Measurements from ENCODE around the gene PLA2G12A. TPM values are rescaled to one million over a fixed set of nuclear protein-coding genes. Genes with fewer than 3 reads are reported as not detected.
"Not testable (repeated sequence)": the region's sequence is repeated elsewhere in the genome, so short reads cannot be mapped to it uniquely, and the experiment has no call there.

PLA2G12A gene
- total RNA-seq, 1 experiment from 2014 or later = 20.7 TPM

DNA sequence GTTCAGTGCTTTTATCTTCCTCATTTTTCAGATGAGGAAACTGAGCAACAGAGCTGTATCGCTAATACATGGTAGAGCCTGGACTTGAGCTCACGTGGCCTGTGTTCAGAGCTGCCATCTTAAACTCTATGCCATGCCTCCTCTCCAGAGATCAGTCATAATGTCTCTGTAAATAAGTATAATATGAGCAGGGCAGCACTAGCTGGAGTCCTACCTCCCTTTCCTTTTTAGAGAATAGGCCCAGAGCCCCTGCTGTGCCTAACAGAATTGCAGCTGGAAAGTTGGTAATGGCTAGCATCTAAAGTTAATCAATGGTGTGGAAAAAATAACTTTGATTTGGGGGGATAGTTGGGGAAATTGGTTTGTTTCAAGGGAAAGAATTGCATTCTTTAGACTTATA, 47.0 kb downstream of the PLA2G12A start:
- TF ChIP-seq CTCF (IDR thresholded peaks at IDR 0.05) = no peak
- no peak for TF ChIP-seq POLR2AphosphoS5 (IDR thresholded peaks at IDR 0.05; ENCODE audit: low read depth, low read length)
- TF ChIP-seq SIN3A (IDR thresholded peaks at IDR 0.05; ENCODE audit: borderline replicate concordance, insufficient read depth, low read depth, low read length) = no peak
- TF ChIP-seq TCF7L2 (IDR thresholded peaks at IDR 0.05; ENCODE audit: low read depth, low read length) = no peak
- no peak for TF ChIP-seq REST (IDR thresholded peaks at IDR 0.05; ENCODE audit: insufficient read depth in 1 of 2, low read depth in 2 of 2, low read length in 1 of 2)
- Histone ChIP-seq H3K9me3 (ENCODE audit: control insufficient read depth, insufficient read depth, low read depth, low read length) (no peaks in the 10 kb centered on the region), H3K27ac (ENCODE audit: low read length) (no peak overlapping the region), H3K36me3 (ENCODE audit: control insufficient read depth, insufficient read depth, low read length) (no peaks in the 10 kb centered on the region; the same call in 1 of the 2 replicates), H3K4me1 (ENCODE audit: control insufficient read depth, insufficient read depth, low read length) (no peaks in the 10 kb centered on the region), H3K4me3 (ENCODE audit: low read depth in 2 of 2, low read length in 2 of 2) (no peak overlapping the region), H3K27me3 (ENCODE audit: control insufficient read depth, insufficient read depth, low read length) (no peaks in the 10 kb centered on the region)
- ChIA-PET POLR2A (no interaction called here), CTCF (no interaction called here)
- in situ Hi-C loops (cut with HindIII; ENCODE audit: low pct_unique_long_range_greater_than_20kb, low sequenced_read_pairs) = no loop called here
- intact Hi-C loops (cut with micrococcal nuclease; ENCODE audit: unreplicated experiment) = no loop called here
- DNase-seq (ENCODE audit: low read depth, low spot score) (no peak), ATAC-seq (no peak)
- no TSS peak for BruUV-seq (replicated peaks)

GRCh38 chr4:109678925-109679324, 50.9 kb downstream of the PLA2G12A start:
- BruUV-seq (replicated peaks); in situ Hi-C loops (cut with HindIII; ENCODE audit: low pct_unique_long_range_greater_than_20kb, low sequenced_read_pairs); H3K9me3 ChIP-seq (ENCODE audit: control insufficient read depth, insufficient read depth, low read depth, low read length); H3K36me3 ChIP-seq (ENCODE audit: control insufficient read depth, insufficient read depth, low read length); H3K27ac ChIP-seq (ENCODE audit: low read length); H3K27me3 ChIP-seq (ENCODE audit: control insufficient read depth, insufficient read depth, low read length); POLR2A ChIA-PET; H3K4me3 ChIP-seq (ENCODE audit: low read depth in 2 of 2, low read length in 2 of 2); DNase-seq (ENCODE audit: low read depth, low spot score); CTCF ChIA-PET; H3K4me1 ChIP-seq (ENCODE audit: control insufficient read depth, insufficient read depth, low read length); ATAC-seq; intact Hi-C loops (cut with micrococcal nuclease; ENCODE audit: unreplicated experiment): not testable (repeated sequence)

DNA sequence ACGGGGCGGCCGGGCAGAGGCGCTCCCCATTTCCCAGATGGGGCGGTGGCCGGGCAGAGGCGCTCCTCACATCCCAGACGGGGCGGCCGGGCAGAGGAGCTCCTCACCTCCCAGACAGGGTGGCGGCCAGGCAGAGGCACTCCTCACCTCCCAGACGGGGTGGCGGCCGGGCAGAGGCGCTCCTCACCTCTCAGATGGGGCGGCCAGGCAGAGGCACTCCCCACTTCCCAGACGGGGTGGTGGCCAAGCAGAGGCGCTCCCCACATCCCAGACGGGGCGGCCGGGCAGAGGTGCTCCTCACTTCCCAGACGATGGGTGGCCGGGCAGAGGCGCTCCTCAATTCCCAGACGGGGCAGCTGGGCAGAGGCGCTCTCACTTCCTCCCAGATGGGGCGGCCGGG, 51.4 kb downstream of the PLA2G12A start:
- DNase-seq (ENCODE audit: low read depth, low spot score); CTCF ChIA-PET; H3K9me3 ChIP-seq (ENCODE audit: control insufficient read depth, insufficient read depth, low read depth, low read length); intact Hi-C loops (cut with micrococcal nuclease; ENCODE audit: unreplicated experiment); ATAC-seq; H3K27ac ChIP-seq (ENCODE audit: low read length); POLR2A ChIA-PET; H3K4me1 ChIP-seq (ENCODE audit: control insufficient read depth, insufficient read depth, low read length); H3K27me3 ChIP-seq (ENCODE audit: control insufficient read depth, insufficient read depth, low read length); in situ Hi-C loops (cut with HindIII; ENCODE audit: low pct_unique_long_range_greater_than_20kb, low sequenced_read_pairs); H3K4me3 ChIP-seq (ENCODE audit: low read depth in 2 of 2, low read length in 2 of 2); BruUV-seq (replicated peaks); H3K36me3 ChIP-seq (ENCODE audit: control insufficient read depth, insufficient read depth, low read length): not testable (repeated sequence)
